ENCODE results near the gene GCA. TPM values are rescaled to one million over a fixed set of nuclear protein-coding genes. Genes with fewer than 3 reads are reported as not detected.

Gene GCA
- total RNA-seq, 1 donor from 2014 or later = 9.5 TPM

DNA sequence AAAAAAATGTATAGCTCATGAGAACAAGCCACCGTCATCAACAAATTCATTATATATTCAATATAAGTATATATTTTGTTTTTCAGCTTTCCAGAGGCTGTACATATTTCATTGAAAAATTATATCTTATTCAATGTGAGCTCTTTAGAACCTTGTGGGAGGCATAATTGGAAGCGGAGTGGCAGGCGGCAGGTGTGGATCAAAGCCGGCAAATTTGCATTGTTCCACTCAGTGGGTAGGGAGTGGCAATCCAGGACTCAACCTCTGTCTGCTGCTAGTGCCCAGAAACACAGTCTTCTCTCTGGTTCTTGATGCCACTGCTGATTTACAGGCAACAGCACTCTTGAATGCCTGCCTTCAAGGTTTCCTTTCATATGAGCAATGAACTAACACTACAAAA is 46.9 kb downstream of the GCA start:
- intact Hi-C loops (cut with micrococcal nuclease) = no loop called here
- no peak for DNase-seq
- ATAC-seq = no peak

DNA sequence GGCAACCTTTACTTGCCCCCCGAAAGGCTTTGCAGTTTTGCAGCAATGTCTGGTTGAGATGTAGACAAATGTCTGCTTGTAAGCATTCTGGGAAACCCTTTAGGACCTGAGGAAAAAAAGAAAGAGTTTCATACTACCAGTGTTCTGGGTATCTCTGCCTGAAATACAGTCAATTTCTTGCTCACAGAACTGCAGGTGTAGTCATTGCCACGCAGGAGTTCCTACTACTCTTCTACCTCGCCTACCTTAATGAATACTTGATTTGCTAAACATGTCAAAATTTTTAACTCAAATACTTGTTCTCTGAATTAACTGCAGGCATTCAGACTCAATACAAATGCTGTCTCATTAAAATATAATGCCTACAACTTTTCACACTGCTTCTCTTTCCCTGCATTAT is 56.4 kb downstream of the GCA start:
- ATAC-seq (no peak), DNase-seq (no peak)
- intact Hi-C loops (cut with micrococcal nuclease) = no loop called here

DNA sequence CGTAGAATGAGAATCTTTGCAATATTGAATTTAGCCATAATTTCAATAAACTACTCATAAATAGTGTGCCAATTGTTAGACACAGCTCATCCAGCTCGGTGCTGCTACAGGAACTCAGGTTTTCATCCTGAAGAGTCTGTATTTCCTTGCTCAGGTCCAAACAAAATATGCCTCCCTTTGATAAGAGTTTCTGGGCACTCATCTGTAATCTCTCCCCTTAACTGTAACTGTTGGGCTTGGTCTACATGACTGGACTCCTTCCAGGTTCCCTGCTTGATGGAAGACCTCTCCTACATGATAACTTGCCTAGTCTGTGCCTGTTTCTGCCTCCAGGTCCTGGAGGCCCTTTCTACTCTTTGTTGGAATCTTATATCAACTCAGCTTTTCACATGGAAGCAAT is 57.9 kb downstream of the GCA start:
- DNase-seq (no peak), ATAC-seq (no peak)
- intact Hi-C loops (cut with micrococcal nuclease) = no loop called here

DNA sequence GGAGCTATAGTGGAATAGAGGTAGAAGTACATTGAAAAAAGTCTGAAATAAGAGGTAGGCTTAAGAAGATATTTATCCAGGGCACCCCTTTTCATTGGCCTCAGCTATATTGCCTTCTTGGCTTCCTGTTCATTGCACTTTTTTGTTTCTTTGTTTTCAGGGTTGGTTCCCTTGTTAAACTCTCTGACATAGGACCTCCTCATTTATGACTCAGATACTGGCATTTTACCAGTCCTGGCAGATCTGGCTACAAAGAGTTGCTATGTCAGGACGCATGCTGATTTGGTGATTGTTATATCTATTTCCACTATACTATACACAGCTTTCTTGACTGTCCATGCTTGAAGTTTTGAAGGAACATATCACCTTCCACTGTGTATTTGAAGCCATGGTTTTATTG is 60.0 kb downstream of the GCA start:
- ATAC-seq = no peak
- no peak for DNase-seq
- intact Hi-C loops (cut with micrococcal nuclease) = no loop called here

Other genes with a start within 250 kb of the GCA start
- not detected for gene GCG, start 191.9 kb upstream of the GCA start, total RNA-seq
- gene FAP, start 100.7 kb upstream of the GCA start, total RNA-seq = 1.3 TPM
- 5.9 TPM for gene IFIH1, start 25.4 kb upstream of the GCA start, total RNA-seq